ENCODE data around the gene CCDC169.

DNA sequence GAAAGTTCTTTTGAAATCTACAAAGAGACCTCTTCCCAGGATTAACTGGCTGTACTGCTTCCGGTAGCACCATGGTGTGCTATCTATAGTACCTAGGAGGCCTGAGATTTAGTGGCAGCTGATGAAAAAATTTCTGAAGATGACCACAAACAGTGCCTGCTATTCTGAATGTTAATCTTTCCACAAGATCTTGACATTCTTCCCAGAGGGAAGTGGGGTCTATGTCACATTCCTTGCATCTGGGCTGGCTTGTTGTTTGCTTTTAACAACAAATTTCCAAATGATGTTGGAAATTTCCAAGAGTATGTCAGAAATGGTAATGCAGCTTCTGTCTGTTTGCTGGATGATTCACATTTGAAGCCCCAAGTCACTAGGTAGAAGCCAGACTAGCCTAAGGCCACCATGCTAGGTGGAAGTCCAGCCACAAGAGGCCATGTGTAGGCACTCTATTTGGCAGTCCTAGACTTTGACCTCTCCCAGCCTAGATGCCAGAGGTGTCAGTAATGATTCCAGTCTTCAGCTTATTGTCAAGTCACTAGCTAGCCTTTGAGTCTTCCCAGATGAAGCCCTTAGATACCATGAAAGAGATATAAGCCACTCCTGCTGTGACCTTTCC is 26.4 kb upstream of the CCDC169 start:
- TF ChIP-seq, protein P1, sequence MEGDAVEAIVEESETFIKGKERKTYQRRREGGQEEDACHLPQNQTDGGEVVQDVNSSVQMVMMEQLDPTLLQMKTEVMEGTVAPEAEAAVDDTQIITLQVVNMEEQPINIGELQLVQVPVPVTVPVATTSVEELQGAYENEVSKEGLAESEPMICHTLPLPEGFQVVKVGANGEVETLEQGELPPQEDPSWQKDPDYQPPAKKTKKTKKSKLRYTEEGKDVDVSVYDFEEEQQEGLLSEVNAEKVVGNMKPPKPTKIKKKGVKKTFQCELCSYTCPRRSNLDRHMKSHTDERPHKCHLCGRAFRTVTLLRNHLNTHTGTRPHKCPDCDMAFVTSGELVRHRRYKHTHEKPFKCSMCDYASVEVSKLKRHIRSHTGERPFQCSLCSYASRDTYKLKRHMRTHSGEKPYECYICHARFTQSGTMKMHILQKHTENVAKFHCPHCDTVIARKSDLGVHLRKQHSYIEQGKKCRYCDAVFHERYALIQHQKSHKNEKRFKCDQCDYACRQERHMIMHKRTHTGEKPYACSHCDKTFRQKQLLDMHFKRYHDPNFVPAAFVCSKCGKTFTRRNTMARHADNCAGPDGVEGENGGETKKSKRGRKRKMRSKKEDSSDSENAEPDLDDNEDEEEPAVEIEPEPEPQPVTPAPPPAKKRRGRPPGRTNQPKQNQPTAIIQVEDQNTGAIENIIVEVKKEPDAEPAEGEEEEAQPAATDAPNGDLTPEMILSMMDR (IDR thresholded peaks at IDR 0.05) = no peak
- no peak for TF ChIP-seq EZH2 (IDR thresholded peaks at IDR 0.05; ENCODE audit: borderline replicate concordance, insufficient read depth, low read depth, low read length, poor library complexity, severe bottlenecking)

All from B cell (primary cell).